Measurements from ENCODE around the gene LPAR1. TPM values are rescaled to one million over a fixed set of nuclear protein-coding genes. Genes with fewer than 3 reads are reported as not detected.

LPAR1 gene
- total RNA-seq, 1 donor from 2014 or later = not detected

GRCh38 chr9:110912419-110913291 lies 125.6 kb downstream of the LPAR1 start:
- no peaks in the 10 kb centered on the region for H3K36me3 Mint-ChIP-seq (ENCODE audit: low read depth)
- intact Hi-C loops (cut with micrococcal nuclease) = no loop called here
- H3K9me3 Mint-ChIP-seq = peaks cover 15% of the 10 kb centered on the region
- H3K27me3 Mint-ChIP-seq (ENCODE audit: low read depth) = no peaks in the 10 kb centered on the region
- DNase-seq (ENCODE audit: low spot score) = no peak
- H3K4me3 Mint-ChIP-seq (ENCODE audit: low read depth) = no peak overlapping the region
- H3K27ac Mint-ChIP-seq = no peak overlapping the region
- no peaks in the 10 kb centered on the region for H3K4me1 Mint-ChIP-seq (ENCODE audit: low read depth)

DNA sequence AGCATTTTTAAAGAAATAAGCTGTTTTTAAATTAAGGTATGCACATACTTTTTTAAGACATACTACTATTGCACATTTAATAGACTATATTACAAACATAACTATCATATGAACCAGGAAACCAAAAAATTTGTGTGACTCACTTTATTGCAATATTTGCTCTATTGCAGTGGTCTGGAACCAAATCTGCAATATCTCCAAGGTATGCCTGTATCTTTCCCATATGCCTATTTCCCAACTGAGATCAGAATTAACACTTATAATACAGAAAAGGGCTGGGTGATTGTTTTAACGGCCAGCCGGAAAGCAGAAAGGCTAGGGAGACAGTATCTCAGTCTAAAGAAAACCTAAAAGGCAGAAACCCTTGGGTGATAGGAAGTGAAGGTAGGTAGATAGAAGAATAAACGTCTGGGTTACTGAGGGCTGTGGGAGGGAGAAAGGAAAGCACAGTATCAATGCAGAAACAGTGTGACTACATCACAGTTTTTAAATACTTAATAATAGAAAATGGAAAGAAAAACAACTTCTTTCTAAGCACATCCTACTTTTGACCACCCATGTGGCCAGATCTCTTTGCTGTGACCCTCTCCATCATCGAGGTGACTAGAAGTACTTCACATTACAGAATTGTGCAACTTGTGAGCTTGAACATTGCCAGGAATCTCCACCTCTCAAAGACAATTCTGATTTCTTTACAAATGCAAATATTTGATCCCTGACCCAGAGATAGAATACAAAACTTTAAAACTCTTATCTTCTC lies 126.4 kb downstream of the LPAR1 start:
- no peak for DNase-seq (ENCODE audit: low spot score)
- Mint-ChIP-seq H3K4me3 (ENCODE audit: low read depth) (no peak overlapping the region), H3K27ac (no peak overlapping the region), H3K9me3 (peaks cover 15% of the 10 kb centered on the region), H3K4me1 (ENCODE audit: low read depth) (no peaks in the 10 kb centered on the region), H3K36me3 (ENCODE audit: low read depth) (no peaks in the 10 kb centered on the region), H3K27me3 (ENCODE audit: low read depth) (no peaks in the 10 kb centered on the region)
- intact Hi-C loops (cut with micrococcal nuclease) = no loop called here

- H3K4me1 Mint-ChIP-seq (ENCODE audit: low read depth) = no peaks in the 10 kb centered on the region
- intact Hi-C loops (cut with micrococcal nuclease) = no loop called here
- H3K4me3 Mint-ChIP-seq (ENCODE audit: low read depth) = no peak overlapping the region
- H3K27ac Mint-ChIP-seq = no peak overlapping the region
- H3K27me3 Mint-ChIP-seq (ENCODE audit: low read depth) = no peaks in the 10 kb centered on the region
- peaks cover 15% of the 10 kb centered on the region for H3K9me3 Mint-ChIP-seq
- no peak for DNase-seq (ENCODE audit: low spot score)
- H3K36me3 Mint-ChIP-seq (ENCODE audit: low read depth) = no peaks in the 10 kb centered on the region
These were observed 129.4 kb downstream of the LPAR1 start for GRCh38 chr9:110908894-110909293.

GRCh38 chr9:110900917-110901316 lies 137.4 kb downstream of the LPAR1 start:
- H3K27me3 Mint-ChIP-seq (ENCODE audit: low read depth) = no peaks in the 10 kb centered on the region
- H3K4me3 Mint-ChIP-seq (ENCODE audit: low read depth) = no peak overlapping the region
- intact Hi-C loops (cut with micrococcal nuclease) = no loop called here
- H3K36me3 Mint-ChIP-seq (ENCODE audit: low read depth) = no peaks in the 10 kb centered on the region
- DNase-seq (ENCODE audit: low spot score) = no peak
- H3K27ac Mint-ChIP-seq = no peak overlapping the region
- H3K4me1 Mint-ChIP-seq (ENCODE audit: low read depth) = no peaks in the 10 kb centered on the region
- peaks cover 34% of the 10 kb centered on the region for H3K9me3 Mint-ChIP-seq

GRCh38 chr9:110900456-110900855 lies 137.8 kb downstream of the LPAR1 start:
- H3K4me1 Mint-ChIP-seq (ENCODE audit: low read depth) = no peaks in the 10 kb centered on the region
- H3K9me3 Mint-ChIP-seq = peaks cover 34% of the 10 kb centered on the region
- H3K4me3 Mint-ChIP-seq (ENCODE audit: low read depth) = no peak overlapping the region
- H3K27ac Mint-ChIP-seq = no peak overlapping the region
- H3K36me3 Mint-ChIP-seq (ENCODE audit: low read depth) = no peaks in the 10 kb centered on the region
- intact Hi-C loops (cut with micrococcal nuclease) = no loop called here
- H3K27me3 Mint-ChIP-seq (ENCODE audit: low read depth) = no peaks in the 10 kb centered on the region
- DNase-seq (ENCODE audit: low spot score) = no peak

DNA sequence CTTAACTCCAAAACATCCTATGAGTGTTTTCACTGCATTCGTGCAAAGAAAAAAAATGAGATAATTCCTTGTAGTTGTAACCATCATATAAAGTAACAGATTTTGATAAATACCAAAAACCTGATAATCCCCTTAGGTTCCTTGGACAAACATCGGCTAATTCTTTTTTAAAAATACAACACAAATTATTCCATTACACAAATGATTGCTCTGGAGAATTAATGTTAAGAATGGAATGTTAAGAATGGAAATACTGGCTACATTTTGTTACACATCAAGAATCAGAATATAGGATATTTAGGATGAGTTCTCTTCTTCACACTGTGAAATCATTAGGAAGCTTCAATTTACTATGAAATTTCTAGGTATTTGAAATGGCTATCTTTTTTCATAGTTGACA lies 139.4 kb downstream of the LPAR1 start:
- no peaks in the 10 kb centered on the region for H3K36me3 Mint-ChIP-seq (ENCODE audit: low read depth)
- intact Hi-C loops (cut with micrococcal nuclease) = no loop called here
- H3K27ac Mint-ChIP-seq = no peak overlapping the region
- H3K4me1 Mint-ChIP-seq (ENCODE audit: low read depth) = no peaks in the 10 kb centered on the region
- no peak overlapping the region for H3K4me3 Mint-ChIP-seq (ENCODE audit: low read depth)
- no peaks in the 10 kb centered on the region for H3K27me3 Mint-ChIP-seq (ENCODE audit: low read depth)
- H3K9me3 Mint-ChIP-seq = peaks cover 34% of the 10 kb centered on the region
- DNase-seq (ENCODE audit: low spot score) = no peak

GRCh38 chr9:110898358-110898757 lies 139.9 kb downstream of the LPAR1 start:
- intact Hi-C loops (cut with micrococcal nuclease) = no loop called here
- Mint-ChIP-seq H3K4me3 (ENCODE audit: low read depth) (no peak overlapping the region), H3K4me1 (ENCODE audit: low read depth) (no peaks in the 10 kb centered on the region), H3K27ac (no peak overlapping the region), H3K27me3 (ENCODE audit: low read depth) (no peaks in the 10 kb centered on the region), H3K36me3 (ENCODE audit: low read depth) (no peaks in the 10 kb centered on the region), H3K9me3 (peaks cover 34% of the 10 kb centered on the region)
- no peak for DNase-seq (ENCODE audit: low spot score)

GRCh38 chr9:110897943-110898342 lies 140.3 kb downstream of the LPAR1 start:
- peaks cover 30% of the 10 kb centered on the region for H3K9me3 Mint-ChIP-seq
- H3K4me3 Mint-ChIP-seq (ENCODE audit: low read depth) = no peak overlapping the region
- no peaks in the 10 kb centered on the region for H3K4me1 Mint-ChIP-seq (ENCODE audit: low read depth)
- H3K27ac Mint-ChIP-seq = no peak overlapping the region
- no peaks in the 10 kb centered on the region for H3K36me3 Mint-ChIP-seq (ENCODE audit: low read depth)
- intact Hi-C loops (cut with micrococcal nuclease) = no loop called here
- no peak for DNase-seq (ENCODE audit: low spot score)
- no peaks in the 10 kb centered on the region for H3K27me3 Mint-ChIP-seq (ENCODE audit: low read depth)

GRCh38 chr9:110895147-110895905 lies 142.9 kb downstream of the LPAR1 start:
- Mint-ChIP-seq H3K27me3 (ENCODE audit: low read depth) (no peaks in the 10 kb centered on the region), H3K4me1 (ENCODE audit: low read depth) (no peaks in the 10 kb centered on the region), H3K27ac (no peak overlapping the region), H3K4me3 (ENCODE audit: low read depth) (no peak overlapping the region), H3K9me3 (peaks cover 13% of the 10 kb centered on the region), H3K36me3 (ENCODE audit: low read depth) (no peaks in the 10 kb centered on the region)
- DNase-seq (ENCODE audit: low spot score) = no peak
- intact Hi-C loops (cut with micrococcal nuclease) = no loop called here

DNA sequence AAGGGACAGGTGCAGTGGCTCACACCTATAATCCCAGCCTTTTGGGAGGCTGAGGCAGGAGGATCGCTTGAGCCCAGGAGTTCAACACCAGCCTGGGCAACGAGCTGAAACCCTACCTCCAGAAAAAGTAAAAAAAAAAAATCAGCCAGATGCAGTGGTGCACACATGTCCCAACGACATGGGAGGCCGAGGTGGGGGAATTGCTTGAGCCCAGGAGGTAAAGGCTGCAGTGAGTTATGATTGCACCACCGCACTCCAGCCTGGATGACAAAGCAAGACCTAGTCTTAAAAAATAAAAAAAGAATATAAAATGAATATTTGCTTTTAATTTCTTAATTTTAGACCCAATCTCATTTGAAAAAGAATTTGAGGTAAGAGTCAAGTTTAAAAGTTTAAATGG lies 143.5 kb downstream of the LPAR1 start:
- Mint-ChIP-seq H3K27ac (no peak overlapping the region), H3K9me3 (peaks cover 13% of the 10 kb centered on the region), H3K4me1 (ENCODE audit: low read depth) (no peaks in the 10 kb centered on the region), H3K27me3 (ENCODE audit: low read depth) (no peaks in the 10 kb centered on the region), H3K36me3 (ENCODE audit: low read depth) (no peaks in the 10 kb centered on the region), H3K4me3 (ENCODE audit: low read depth) (no peak overlapping the region)
- intact Hi-C loops (cut with micrococcal nuclease) = no loop called here
- DNase-seq (ENCODE audit: low spot score) = no peak

- no peak overlapping the region for H3K4me3 Mint-ChIP-seq (ENCODE audit: low read depth)
- intact Hi-C loops (cut with micrococcal nuclease) = no loop called here
- DNase-seq (ENCODE audit: low spot score) = no peak
- no peak overlapping the region for H3K27ac Mint-ChIP-seq
- H3K4me1 Mint-ChIP-seq (ENCODE audit: low read depth) = no peaks in the 10 kb centered on the region
- no peaks in the 10 kb centered on the region for H3K36me3 Mint-ChIP-seq (ENCODE audit: low read depth)
- no peaks in the 10 kb centered on the region for H3K27me3 Mint-ChIP-seq (ENCODE audit: low read depth)
- H3K9me3 Mint-ChIP-seq = peaks cover 9% of the 10 kb centered on the region
These were observed 145.6 kb downstream of the LPAR1 start for GRCh38 chr9:110892689-110893088.

DNA sequence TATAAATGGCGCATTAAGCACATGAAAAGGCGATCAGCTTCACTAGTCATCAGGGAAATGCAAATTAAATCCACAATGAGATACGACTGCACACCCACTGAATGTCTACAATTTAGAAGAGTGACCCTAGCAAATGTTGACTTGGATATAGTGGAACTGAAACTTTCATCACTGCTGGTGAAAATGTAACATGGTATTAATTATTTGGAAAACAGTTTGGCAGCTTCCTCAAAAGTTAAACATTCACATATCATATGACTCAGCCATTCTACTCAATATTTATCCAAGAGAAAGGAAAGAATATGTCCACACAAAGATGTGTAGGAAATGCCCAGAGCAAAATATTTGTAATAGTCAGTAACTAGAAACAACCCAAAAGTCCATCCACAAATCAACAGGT lies 146.5 kb downstream of the LPAR1 start:
- Mint-ChIP-seq H3K4me1 (ENCODE audit: low read depth) (no peaks in the 10 kb centered on the region), H3K4me3 (ENCODE audit: low read depth) (no peak overlapping the region), H3K27me3 (ENCODE audit: low read depth) (no peaks in the 10 kb centered on the region), H3K27ac (no peak overlapping the region), H3K36me3 (ENCODE audit: low read depth) (no peaks in the 10 kb centered on the region), H3K9me3 (peaks cover 4% of the 10 kb centered on the region)
- intact Hi-C loops (cut with micrococcal nuclease) = no loop called here
- no peak for DNase-seq (ENCODE audit: low spot score)

- Mint-ChIP-seq H3K27ac (no peak overlapping the region), H3K9me3 (no peaks in the 10 kb centered on the region), H3K4me3 (ENCODE audit: low read depth) (no peak overlapping the region), H3K27me3 (ENCODE audit: low read depth) (no peaks in the 10 kb centered on the region), H3K36me3 (ENCODE audit: low read depth) (no peaks in the 10 kb centered on the region), H3K4me1 (ENCODE audit: low read depth) (no peaks in the 10 kb centered on the region)
- intact Hi-C loops (cut with micrococcal nuclease) = no loop called here
- no peak for DNase-seq (ENCODE audit: low spot score)
These were observed 147.9 kb downstream of the LPAR1 start for GRCh38 chr9:110890416-110890815.
